HG03066 (cell line): ENCODE measurements around the gene PRKCA.

Source experiments
- ATAC-seq: cut with Tn5 transposase; IDR thresholded peaks from one replicate; pipeline ENCODE4 v1.9.1; 2021; ENCODE audit warnings: low read depth; ENCODE audit not compliant: unreplicated experiment

PRKCA gene

GRCh38 chr17:66526827-66527226 is 224.4 kb downstream of the PRKCA start:
- ATAC-seq, result no peak

- no peak for ATAC-seq
Observed at GRCh38 chr17:66527335-66527734, 224.9 kb downstream of the PRKCA start.

- ATAC-seq, result no peak
Observed at GRCh38 chr17:66531851-66532295, 229.5 kb downstream of the PRKCA start.

- no peak for ATAC-seq
Observed at GRCh38 chr17:66533572-66533971, 231.2 kb downstream of the PRKCA start.

- no peak for ATAC-seq
Observed at GRCh38 chr17:66533986-66534385, 231.6 kb downstream of the PRKCA start.

GRCh38 chr17:66535611-66536010 is 233.2 kb downstream of the PRKCA start:
- ATAC-seq, result no peak

GRCh38 chr17:66537502-66537901 is 235.1 kb downstream of the PRKCA start:
- ATAC-seq, result no peak

GRCh38 chr17:66538776-66539175 is 236.4 kb downstream of the PRKCA start:
- ATAC-seq, result no peak

- ATAC-seq, result no peak
Observed at GRCh38 chr17:66540131-66540781, 237.8 kb downstream of the PRKCA start.

- peak; percentile 61 for ATAC-seq
Observed at GRCh38 chr17:66541461-66542128, 239.2 kb downstream of the PRKCA start.

- ATAC-seq, result peak; percentile 87
Observed at GRCh38 chr17:66542129-66542966, 239.9 kb downstream of the PRKCA start.

- ATAC-seq, result no peak
Observed at GRCh38 chr17:66542967-66543520, 240.6 kb downstream of the PRKCA start.

- ATAC-seq, result no peak
Observed at GRCh38 chr17:66543526-66543925, 241.1 kb downstream of the PRKCA start.

- no peak for ATAC-seq
Observed at GRCh38 chr17:66545918-66546317, 243.5 kb downstream of the PRKCA start.

GRCh38 chr17:66547151-66547865 is 244.9 kb downstream of the PRKCA start:
- no peak for ATAC-seq

- no peak for ATAC-seq
Observed at GRCh38 chr17:66548158-66548557, 245.7 kb downstream of the PRKCA start.

- ATAC-seq, result no peak
Observed at GRCh38 chr17:66548659-66549310, 246.4 kb downstream of the PRKCA start.

GRCh38 chr17:66549311-66549704 is 246.9 kb downstream of the PRKCA start:
- ATAC-seq, result no peak

- no peak for ATAC-seq
Observed at GRCh38 chr17:66549731-66550207, 247.4 kb downstream of the PRKCA start.

- no peak for ATAC-seq
Observed at GRCh38 chr17:66551839-66552238, 249.4 kb downstream of the PRKCA start.
